ENCODE measurements around the gene ZMIZ2.
"Not testable (repeated sequence)": the region's sequence is repeated elsewhere in the genome, so short reads cannot be mapped to it uniquely, and the experiment has no call there.

ZMIZ2 gene

DNA sequence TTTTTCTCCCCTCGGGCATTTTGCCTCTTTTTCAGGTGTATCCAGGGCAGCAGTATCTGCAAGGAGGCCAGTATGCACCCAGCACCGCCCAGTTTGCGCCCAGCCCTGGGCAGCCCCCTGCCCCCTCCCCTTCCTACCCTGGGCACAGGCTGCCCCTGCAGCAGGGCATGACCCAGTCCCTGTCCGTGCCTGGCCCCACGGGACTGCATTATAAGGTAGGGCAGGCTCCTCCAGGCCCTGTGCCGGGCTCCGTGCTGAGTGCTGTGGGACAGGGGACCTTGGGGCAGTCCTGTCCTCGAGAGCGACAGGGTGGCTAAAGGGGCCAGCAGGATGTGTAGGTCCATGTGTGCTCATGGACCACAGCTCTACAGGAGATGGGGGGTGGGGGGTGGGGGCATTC, 10.6 kb downstream of the ZMIZ2 start:
- no peak for DNase-seq

DNA sequence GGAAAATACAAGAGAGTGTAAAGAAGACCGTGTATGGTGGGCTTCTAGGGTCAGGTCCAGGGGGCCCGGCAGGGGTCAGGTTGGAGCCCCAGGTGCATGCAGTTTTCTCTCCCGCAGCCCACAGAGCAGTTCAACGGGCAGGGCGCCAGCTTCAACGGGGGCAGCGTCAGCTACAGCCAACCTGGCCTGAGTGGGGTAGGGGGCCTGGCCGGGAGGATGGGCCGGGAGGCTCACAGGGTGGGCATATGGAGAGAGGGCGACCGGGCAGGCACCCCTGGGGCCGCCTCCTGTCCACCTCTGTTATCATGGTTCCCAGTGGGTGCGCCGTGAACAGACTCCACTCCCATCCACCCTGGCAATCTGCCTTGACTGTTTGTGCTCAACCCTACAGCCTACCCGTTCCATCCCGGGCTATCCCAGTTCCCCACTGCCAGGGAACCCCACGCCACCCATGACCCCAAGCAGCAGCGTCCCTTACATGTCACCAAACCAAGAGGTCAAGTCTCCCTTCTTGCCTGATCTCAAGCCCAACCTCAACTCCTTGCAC, 11.5 kb downstream of the ZMIZ2 start:
- no peak for DNase-seq

DNA sequence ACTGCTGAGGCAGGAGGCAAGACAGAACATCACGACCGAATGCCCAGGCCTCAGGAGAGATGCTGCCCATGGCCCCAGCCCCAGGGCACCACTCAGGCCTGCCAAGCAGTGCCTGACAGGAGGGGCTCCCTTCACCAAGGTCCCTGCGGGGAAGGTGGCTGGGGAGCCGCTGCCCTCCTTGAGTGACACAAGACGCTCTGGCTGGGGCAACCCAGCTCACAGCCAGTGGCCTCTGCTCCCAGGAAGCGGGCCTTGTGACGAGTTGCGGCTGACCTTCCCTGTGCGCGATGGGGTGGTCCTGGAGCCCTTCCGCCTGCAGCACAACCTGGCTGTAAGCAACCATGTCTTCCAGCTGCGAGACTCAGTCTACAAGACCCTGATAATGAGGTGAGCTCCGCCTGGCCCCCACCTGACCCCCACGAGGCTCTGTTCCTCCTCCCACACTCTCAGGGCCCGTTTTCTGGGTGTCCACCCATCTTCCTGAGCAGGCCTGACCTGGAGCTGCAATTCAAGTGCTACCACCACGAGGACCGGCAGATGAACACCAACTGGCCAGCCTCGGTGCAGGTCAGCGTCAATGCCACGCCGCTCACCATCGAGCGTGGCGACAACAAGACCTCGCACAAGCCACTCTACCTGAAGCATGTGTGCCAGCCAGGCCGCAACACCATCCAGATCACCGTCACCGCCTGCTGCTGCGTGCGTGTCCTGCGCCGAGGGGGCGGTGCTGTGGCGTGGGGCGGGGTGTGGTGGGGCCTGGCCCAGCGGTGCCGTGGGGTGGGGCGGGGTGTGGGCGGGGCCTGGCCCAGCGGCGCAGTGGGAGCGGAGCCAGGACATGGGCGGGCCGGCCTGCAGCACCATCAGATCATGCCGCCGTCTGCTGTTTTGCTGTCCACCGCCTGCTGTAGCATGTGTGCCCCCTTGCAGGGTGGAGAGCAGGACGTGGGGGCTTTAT, 12.8 kb downstream of the ZMIZ2 start:
- DNase-seq, result no peak

- no peak for DNase-seq
Measured at GRCh38 chr7:44762300-44762699, 13.7 kb downstream of the ZMIZ2 start.

- no peak for DNase-seq
Measured at GRCh38 chr7:44762726-44763522, 14.3 kb downstream of the ZMIZ2 start.

GRCh38 chr7:44764081-44764480, 15.4 kb downstream of the ZMIZ2 start:
- DNase-seq, result no peak

DNA sequence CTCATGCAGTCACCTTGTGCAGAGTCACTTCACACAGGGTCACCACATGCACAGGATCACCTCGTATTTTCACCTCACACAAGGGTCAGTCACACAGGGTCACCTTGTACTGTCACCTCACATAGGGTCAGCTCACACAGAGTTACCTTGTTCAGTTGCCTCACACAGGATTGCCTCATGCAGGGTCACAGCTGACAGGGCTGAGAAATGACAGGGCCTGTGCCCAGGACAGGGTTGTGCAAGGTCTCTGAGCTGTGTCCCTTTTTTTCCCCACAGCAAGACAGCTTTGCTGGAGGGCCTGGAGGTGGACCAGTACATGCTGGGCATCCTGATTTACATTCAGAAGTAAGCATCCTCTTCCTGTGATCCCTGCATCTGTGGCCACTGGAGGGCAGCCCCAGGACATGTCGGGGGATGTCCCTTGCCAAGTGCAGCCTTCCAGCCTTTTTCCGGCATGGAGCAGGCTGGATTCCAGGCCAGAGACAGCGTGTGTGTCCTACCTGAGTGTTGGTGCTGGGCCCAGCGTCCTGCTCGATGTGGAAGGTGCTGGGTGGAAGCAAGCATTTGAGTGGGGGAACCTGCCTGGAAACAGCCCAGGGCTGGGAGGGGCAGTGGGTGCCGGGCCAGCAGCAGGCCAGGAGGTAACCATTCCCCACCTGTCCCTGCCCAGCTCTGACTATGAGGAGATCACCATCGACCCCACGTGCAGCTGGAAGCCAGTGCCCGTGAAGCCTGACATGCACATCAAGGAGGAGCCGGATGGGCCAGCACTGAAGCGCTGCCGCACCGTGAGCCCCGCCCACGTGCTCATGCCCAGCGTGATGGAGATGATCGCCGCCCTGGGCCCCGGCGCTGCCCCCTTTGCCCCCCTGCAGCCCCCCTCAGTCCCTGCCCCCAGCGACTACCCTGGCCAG, 16.3 kb downstream of the ZMIZ2 start:
- no peak for DNase-seq

GRCh38 chr7:44765579-44766415, 17.1 kb downstream of the ZMIZ2 start:
- DNase-seq, result no peak

DNA sequence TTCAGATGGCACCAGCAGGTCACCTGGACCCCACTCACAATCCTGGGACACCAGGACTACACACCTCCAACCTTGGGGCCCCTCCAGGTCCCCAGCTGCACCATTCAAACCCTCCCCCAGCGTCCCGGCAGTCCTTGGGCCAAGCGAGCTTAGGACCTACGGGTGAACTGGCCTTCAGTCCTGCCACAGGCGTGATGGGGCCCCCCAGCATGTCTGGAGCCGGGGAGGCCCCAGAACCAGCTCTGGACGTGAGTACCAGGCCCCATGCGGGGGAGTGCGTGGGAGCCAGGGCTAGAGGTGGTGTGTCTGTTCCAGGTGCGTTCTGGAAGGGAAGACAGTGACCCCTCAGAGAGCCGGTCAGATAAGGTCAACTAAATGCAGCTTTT, 17.8 kb downstream of the ZMIZ2 start:
- no peak for DNase-seq

DNA sequence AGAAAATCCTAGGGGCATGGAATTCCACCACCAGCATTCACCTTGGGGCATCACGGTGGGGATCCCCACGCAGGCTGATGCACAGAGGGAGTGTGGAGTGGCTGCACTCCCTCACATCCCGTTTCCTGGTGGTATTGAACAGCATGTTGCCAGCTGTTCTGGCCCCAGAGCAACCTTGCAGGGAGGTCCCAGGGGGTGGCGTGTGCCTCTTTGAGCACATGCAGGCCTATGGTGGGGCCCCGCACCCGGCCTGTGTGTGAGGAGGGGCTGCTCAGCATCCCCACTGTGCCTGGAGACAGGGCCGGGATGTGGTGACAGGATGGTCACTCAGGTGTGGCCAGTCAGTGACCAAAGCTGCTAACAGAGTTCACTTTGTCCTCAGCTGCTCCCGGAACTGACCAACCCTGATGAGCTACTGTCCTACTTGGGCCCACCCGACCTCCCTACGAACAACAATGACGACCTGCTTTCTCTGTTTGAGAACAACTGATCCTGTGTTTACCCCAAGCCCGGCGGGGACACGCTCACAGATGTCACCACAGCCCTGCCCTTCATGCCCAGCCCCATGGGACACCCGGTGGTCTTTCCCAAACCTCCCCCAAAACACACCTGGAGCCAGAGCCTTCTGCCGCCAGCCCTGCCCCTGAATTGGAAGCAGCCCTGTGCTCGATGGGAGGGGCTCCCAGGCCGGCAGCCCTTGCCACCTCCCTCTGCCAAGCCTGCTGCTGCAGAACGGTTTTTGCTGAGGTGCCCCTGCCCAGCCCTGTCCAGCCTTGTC, 18.7 kb downstream of the ZMIZ2 start:
- DNase-seq, result no peak

GRCh38 chr7:44767912-44768627, 19.4 kb downstream of the ZMIZ2 start:
- DNase-seq, result no peak

DNA sequence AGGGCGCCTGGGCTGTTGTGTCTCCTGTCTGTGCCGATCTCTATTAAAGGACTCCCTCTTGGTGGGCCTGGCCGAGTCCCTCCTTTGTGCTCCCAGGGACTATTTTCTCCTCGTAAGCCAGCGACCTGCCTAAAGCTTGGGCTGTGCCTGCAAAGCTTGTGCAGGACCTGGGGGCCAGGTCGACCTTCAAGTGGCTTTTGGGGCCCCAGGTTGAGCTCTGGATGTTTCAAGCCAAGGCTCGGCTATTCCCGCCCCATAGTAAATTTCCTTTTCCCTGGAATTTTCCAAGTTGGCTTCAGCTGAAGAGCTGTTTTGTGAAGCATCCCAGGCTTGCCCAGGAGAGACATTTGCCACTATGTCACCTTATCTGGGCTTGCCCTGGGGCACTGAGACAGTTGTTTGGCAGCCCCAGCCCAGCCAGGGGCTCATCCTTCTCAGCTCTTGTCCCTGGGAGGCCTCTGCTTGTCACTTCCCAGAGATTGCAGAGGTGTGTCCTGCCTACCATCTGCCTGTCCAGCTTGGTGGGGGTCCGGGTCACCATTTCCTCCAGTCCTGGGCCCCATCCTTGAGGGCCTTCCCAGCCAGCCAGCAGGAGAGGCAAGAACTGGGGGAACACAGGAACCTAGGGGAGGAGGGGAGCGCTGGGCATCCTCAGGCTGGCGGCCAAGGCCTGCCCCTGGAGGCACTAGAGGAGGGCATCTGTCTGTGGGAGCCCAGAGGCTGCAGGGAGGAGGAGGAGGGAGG, 20.2 kb downstream of the ZMIZ2 start:
- no peak for DNase-seq

- DNase-seq, result no peak
Measured at GRCh38 chr7:44769376-44769775, 20.7 kb downstream of the ZMIZ2 start.

DNA sequence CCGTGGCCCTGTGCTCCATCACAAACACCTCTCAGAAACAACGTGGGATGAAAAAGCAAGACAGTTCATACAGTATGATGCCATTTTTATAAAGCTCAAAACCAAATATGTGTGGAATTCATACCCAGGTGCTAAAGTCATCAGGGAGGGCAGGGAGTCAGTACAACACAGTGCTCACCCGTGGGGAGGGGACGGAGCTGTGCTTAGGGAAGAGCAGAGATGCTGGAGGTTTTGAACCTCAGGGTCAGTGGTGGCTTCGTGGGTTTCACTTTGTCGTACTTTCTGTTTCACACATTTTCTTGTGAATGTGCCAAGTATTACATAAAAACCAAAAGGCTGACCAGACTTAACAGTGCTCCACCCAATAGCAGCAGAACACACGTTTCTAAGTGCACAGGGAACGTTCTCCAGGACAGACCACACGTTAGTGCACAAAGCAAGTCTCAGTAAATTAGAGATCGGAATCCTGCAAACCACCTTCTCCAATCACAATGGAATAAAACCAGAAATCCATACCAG, 21.2 kb downstream of the ZMIZ2 start:
- DNase-seq, result no peak

DNA sequence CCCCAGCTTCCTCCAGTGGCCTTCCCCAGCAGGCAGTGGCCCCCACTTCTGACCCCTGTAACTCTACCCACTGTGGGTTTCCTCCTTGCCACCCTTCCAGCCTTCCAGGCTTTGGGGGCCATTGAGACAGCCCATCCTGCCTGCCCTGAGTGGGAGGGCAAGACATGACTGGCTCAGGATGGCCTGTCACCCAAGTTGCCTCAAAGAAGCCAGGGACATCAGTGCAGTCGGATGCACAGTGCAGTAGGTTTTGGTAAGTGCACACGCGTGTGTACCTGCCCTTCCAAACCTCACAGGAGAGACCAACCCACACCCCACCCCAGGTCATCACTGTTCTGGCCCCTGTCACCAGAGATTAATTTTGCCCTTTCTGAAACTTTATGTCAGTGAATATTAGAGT, 22.7 kb downstream of the ZMIZ2 start:
- DNase-seq, result no peak

- DNase-seq, result no peak
Measured at GRCh38 chr7:44772440-44772839, 23.8 kb downstream of the ZMIZ2 start.

GRCh38 chr7:44772867-44773266, 24.2 kb downstream of the ZMIZ2 start:
- no peak for DNase-seq

DNA sequence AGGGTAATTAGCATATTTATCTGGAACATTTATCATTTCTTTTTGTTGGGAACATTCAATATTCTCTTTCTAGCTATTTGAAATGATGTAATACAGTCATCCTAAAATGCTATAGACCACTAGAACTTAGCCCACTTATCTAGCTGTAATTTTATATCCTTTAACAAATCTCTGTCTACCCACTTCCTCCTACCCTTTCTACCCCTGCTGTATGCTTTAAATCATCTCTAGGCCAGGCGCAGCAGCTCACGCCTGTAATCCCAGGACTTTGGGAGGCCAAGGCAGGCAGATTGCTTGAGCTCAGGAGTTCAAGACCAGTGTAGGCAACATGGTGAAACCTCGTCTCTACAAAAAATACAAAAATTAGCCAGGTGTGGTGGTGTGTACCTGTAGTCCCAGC, 25.8 kb downstream of the ZMIZ2 start:
- DNase-seq, result not testable (repeated sequence)
